HEK293 (cell line): ENCODE measurements around the gene CCDC184.

Experiments
- CTCF ChIA-PET: fragments of 350-600 bp; formaldehyde crosslinking; extraction: SDS; loops from one replicate; lab custom pipeline; 2021; ENCODE audit warnings: antibody characterized with exemption; lab: Yijun Ruan, JAX
- POLR2A ChIA-PET: fragments of 300-600 bp; formaldehyde crosslinking; extraction: SDS; loops from one replicate; lab custom pipeline; 2020; ENCODE audit warnings: antibody characterized with exemption, inconsistent platforms; lab: Yijun Ruan, JAX
- H3K27ac ChIP-seq: fragments of 200-500 bp; sonication (Bioruptor generic); 2 replicates; pipeline ENCODE4 v1.5.1; 2014; ENCODE audit warnings: low read depth, low read length, control low read depth, inconsistent platforms; ENCODE audit errors: extremely low read depth
- H3K36me3 ChIP-seq, 2 experiments: fragments of 200-500 bp in 1 of 2; sonication (Bioruptor generic) in 1 of 2; 1 replicate in 1 of 2; 2 replicates in 1 of 2; pipeline ENCODE4 v1.5.1; 2014 to 2017; ENCODE audit warnings: inconsistent platforms in 2 of 2, low read length in 2 of 2; ENCODE audit not compliant: control insufficient read depth in 2 of 2, insufficient read depth in 1 of 2
- H3K4me1 ChIP-seq: fragments of 200-500 bp; sonication (Bioruptor generic); 2 replicates; pipeline ENCODE4 v1.5.1; 2014; ENCODE audit warnings: mild to moderate bottlenecking, low read length, inconsistent platforms; ENCODE audit not compliant: control insufficient read depth, insufficient read depth
- H3K4me3 ChIP-seq: 2 replicates; pipeline ENCODE4 v1.5.1; 2011; ENCODE audit warnings: low read depth, mild to moderate bottlenecking, control low read depth, low read length, moderate library complexity
- H3K9me3 ChIP-seq: fragments of 200-500 bp; sonication (Bioruptor generic); 2 replicates; pipeline ENCODE4 v1.5.1; 2014; ENCODE audit warnings: low read depth, low read length, inconsistent platforms; ENCODE audit not compliant: control insufficient read depth, insufficient read depth
- BCL11B ChIP-seq: fragments of 450-650 bp; formaldehyde crosslinking; IDR thresholded peaks from 2 replicates; pipeline ENCODE4 v1.5.1; 2016; ENCODE audit warnings: low read depth, missing biosample characterization, missing genetic modification characterization
- BCL6B ChIP-seq: fragments of 450-650 bp; formaldehyde crosslinking; IDR thresholded peaks from 2 replicates; pipeline ENCODE4 v1.5.1; 2017; ENCODE audit warnings: missing biosample characterization, missing genetic modification characterization
- GFI1B ChIP-seq: fragments of 450-650 bp; formaldehyde crosslinking; IDR thresholded peaks from 2 replicates; pipeline ENCODE4 v1.5.1; 2016; ENCODE audit warnings: missing biosample characterization, missing genetic modification characterization
- IKZF3 ChIP-seq: fragments of 450-650 bp; IDR thresholded peaks from 2 replicates; pipeline ENCODE4 v1.5.0; 2018; ENCODE audit warnings: missing biosample characterization, mild to moderate bottlenecking, missing genetic modification characterization, moderate library complexity
- MEIS1 ChIP-seq: sonication (generic); formaldehyde crosslinking; IDR thresholded peaks from 2 replicates; pipeline ENCODE4 v1.8.1; 2022; ENCODE audit warnings: missing genetic modification reagents, mild to moderate bottlenecking, borderline replicate concordance
- PRDM10 ChIP-seq: fragments of 450-650 bp; formaldehyde crosslinking; IDR thresholded peaks from 2 replicates; pipeline ENCODE4 v1.5.1; 2016; ENCODE audit warnings: missing biosample characterization, missing genetic modification characterization
- WT1 ChIP-seq: fragments of 450-650 bp; formaldehyde crosslinking; IDR thresholded peaks from 2 replicates; pipeline ENCODE4 v1.5.1; 2016; ENCODE audit warnings: missing biosample characterization, missing genetic modification characterization
- ZNF10 ChIP-seq: fragments of 450-650 bp; formaldehyde crosslinking; IDR thresholded peaks from 2 replicates; pipeline ENCODE4 v1.5.1; 2017; ENCODE audit warnings: missing biosample characterization, missing genetic modification characterization
- ZNF146 ChIP-seq: fragments of 450-650 bp; formaldehyde crosslinking; IDR thresholded peaks from 2 replicates; pipeline ENCODE4 v1.5.1; 2016; ENCODE audit warnings: missing biosample characterization, missing genetic modification characterization
- ZNF280C ChIP-seq: fragments of 450-650 bp; formaldehyde crosslinking; IDR thresholded peaks from 2 replicates; pipeline ENCODE4 v1.5.1; 2016; ENCODE audit warnings: missing biosample characterization, missing genetic modification characterization
- ZNF324 ChIP-seq: fragments of 450-650 bp; formaldehyde crosslinking; IDR thresholded peaks from 2 replicates; pipeline ENCODE4 v1.5.1; 2016; ENCODE audit warnings: missing biosample characterization, missing genetic modification characterization
- ZNF335 ChIP-seq: fragments of 450-650 bp; formaldehyde crosslinking; conservative IDR thresholded peaks from 2 replicates; pipeline ENCODE4 v1.5.1; 2016; ENCODE audit warnings: missing biosample characterization, missing genetic modification characterization
- ZNF37A ChIP-seq: fragments of 450-650 bp; IDR thresholded peaks from 2 replicates; pipeline ENCODE4 v1.5.1; 2018; ENCODE audit warnings: missing biosample characterization, missing genetic modification characterization
- ZNF433 ChIP-seq: fragments of 450-650 bp; formaldehyde crosslinking; IDR thresholded peaks from 2 replicates; pipeline ENCODE4 v1.5.1; 2016; ENCODE audit warnings: missing biosample characterization, missing genetic modification characterization, low read depth
- ZNF514 ChIP-seq: fragments of 450-650 bp; formaldehyde crosslinking; IDR thresholded peaks from 2 replicates; pipeline ENCODE4 v1.5.1; 2016; ENCODE audit warnings: missing biosample characterization, missing genetic modification characterization
- ZNF558 ChIP-seq: fragments of 450-650 bp; formaldehyde crosslinking; IDR thresholded peaks from 2 replicates; pipeline ENCODE4 v1.5.1; 2016; ENCODE audit warnings: missing biosample characterization, missing genetic modification characterization
- ZNF621 ChIP-seq: fragments of 450-650 bp; formaldehyde crosslinking; IDR thresholded peaks from 2 replicates; pipeline ENCODE4 v1.5.1; 2017; ENCODE audit warnings: missing biosample characterization, missing genetic modification characterization
- ZNF654 ChIP-seq: fragments of 450-650 bp; formaldehyde crosslinking; IDR thresholded peaks from 2 replicates; pipeline ENCODE4 v1.5.1; 2016; ENCODE audit warnings: low read depth, missing biosample characterization, missing genetic modification characterization
- ZSCAN18 ChIP-seq: fragments of 450-650 bp; formaldehyde crosslinking; IDR thresholded peaks from 2 replicates; pipeline ENCODE4 v1.5.1; 2016; ENCODE audit warnings: missing biosample characterization, missing genetic modification characterization

The CCDC184 gene

GRCh38 chr12:48160807-48161206 is 22.6 kb upstream of the CCDC184 start:
- CTCF ChIA-PET: interaction anchor here (1.0 kb wide), 1 partner anchor 457 kb away, joined by 3 read pairs; no protein-coding TSS in a partner anchor
- Histone ChIP-seq H3K9me3 (no peaks in the 10 kb centered on the region), H3K36me3 (no peaks in the 10 kb centered on the region; a peak in 1 of 3 replicates), H3K4me1 (no peaks in the 10 kb centered on the region), H3K27ac (no peak overlapping the region), H3K4me3 (no peak overlapping the region)
- POLR2A ChIA-PET: no interaction called here
- TF ChIP-seq ZNF37A (tag by site-specific recombination) (no peak), ZNF621 (tag by site-specific recombination) (no peak), ZNF146 (tag by site-specific recombination) (no peak), ZNF654 (tag by site-specific recombination) (no peak), ZNF433 (no peak), ZNF280C (no peak), ZNF324 (no peak), IKZF3 (tag by site-specific recombination) (no peak), BCL11B (tag by site-specific recombination) (no peak), ZNF10 (no peak), MEIS1 (no peak), BCL6B (no peak), ZSCAN18 (tag by site-specific recombination) (no peak), GFI1B (tag by site-specific recombination) (no peak), ZNF335 (tag by site-specific recombination) (no peak), WT1 (tag by site-specific recombination) (no peak), ZNF514 (tag by site-specific recombination) (no peak), ZNF558 (tag by site-specific recombination) (no peak), PRDM10 (tag by site-specific recombination) (no peak)
